Glutamatergic neuron (in vitro differentiated cells): ENCODE measurements around the gene SYNE3. TPM values are rescaled to one million over a fixed set of nuclear protein-coding genes. Genes with fewer than 3 reads are reported as not detected.

Experiments used
- DNase-seq: peaks from one replicate; pipeline ENCODE4 v3.0.0; 2022
- H3K27ac Mint-ChIP-seq: one replicate; pipeline ENCODE4 v1.8.0; 2020; ENCODE audit warnings: mild to moderate bottlenecking, mixed read lengths, inconsistent platforms; ENCODE audit not compliant: unreplicated experiment
- H3K27me3 Mint-ChIP-seq: one replicate; pipeline ENCODE4 v1.8.0; 2020; ENCODE audit warnings: mild to moderate bottlenecking, moderate library complexity, mixed read lengths, inconsistent platforms; ENCODE audit not compliant: unreplicated experiment
- H3K36me3 Mint-ChIP-seq: one replicate; pipeline ENCODE4 v1.8.0; 2020; ENCODE audit warnings: mild to moderate bottlenecking, mixed read lengths, inconsistent platforms; ENCODE audit not compliant: unreplicated experiment
- H3K4me1 Mint-ChIP-seq: one replicate; pipeline ENCODE4 v1.8.0; 2020; ENCODE audit warnings: mild to moderate bottlenecking, low read depth, mixed read lengths, inconsistent platforms; ENCODE audit not compliant: unreplicated experiment
- H3K4me3 Mint-ChIP-seq: one replicate; pipeline ENCODE4 v1.8.0; 2020; ENCODE audit warnings: mild to moderate bottlenecking, mixed read lengths, inconsistent platforms; ENCODE audit not compliant: unreplicated experiment
- H3K9me3 Mint-ChIP-seq: one replicate; pipeline ENCODE4 v1.8.0; 2020; ENCODE audit warnings: mild to moderate bottlenecking, moderate library complexity, mixed read lengths, inconsistent platforms; ENCODE audit not compliant: unreplicated experiment
- total RNA-seq: library from RNA; stranded (reverse); fragmentation: NEBNext Ultra II Directional; extraction: Animal tissue kit (Norgen Biotek cat#: 25700); gene quantifications from one replicate; pipeline ENCODE4 v1.2.1, GENCODE V29; 2021; ENCODE audit not compliant: unreplicated experiment
- TF ChIP-seq, protein P1 (sequence below): fragments of 200-600 bp; sonication (generic); IDR thresholded peaks from one replicate; pipeline ENCODE4 v1.5.0; 2021; ENCODE audit not compliant: partially characterized antibody, unreplicated experiment

SYNE3 gene
- total RNA-seq, 1 donor from 2014 or later, result 7.1 TPM

DNA sequence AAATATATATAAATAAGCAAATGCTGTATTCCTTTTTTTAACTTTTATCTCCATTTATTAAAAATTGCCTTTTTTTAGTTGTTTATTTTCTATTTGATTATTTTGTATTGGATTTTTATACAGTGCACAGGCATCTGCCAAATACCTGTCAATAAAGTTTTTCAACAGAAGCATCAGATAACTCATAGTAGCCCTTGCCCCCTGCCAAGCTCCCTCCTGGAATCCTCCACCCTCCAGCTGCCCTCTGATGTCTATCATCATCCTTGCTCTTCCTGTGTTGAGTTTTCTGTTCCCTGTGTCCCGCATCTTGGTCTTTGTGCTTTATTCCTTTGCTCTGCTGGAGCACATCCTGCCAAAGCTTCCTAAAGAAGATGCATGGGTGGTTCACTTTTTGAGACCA lies 35.0 kb upstream of the SYNE3 start:
- Mint-ChIP-seq H3K36me3 (no peaks in the 10 kb centered on the region), H3K27me3 (no peaks in the 10 kb centered on the region), H3K9me3 (peaks cover 1% of the 10 kb centered on the region), H3K4me3 (no peak overlapping the region), H3K27ac (no peak overlapping the region), H3K4me1 (no peaks in the 10 kb centered on the region)
- no peak for DNase-seq
- TF ChIP-seq, protein P1, sequence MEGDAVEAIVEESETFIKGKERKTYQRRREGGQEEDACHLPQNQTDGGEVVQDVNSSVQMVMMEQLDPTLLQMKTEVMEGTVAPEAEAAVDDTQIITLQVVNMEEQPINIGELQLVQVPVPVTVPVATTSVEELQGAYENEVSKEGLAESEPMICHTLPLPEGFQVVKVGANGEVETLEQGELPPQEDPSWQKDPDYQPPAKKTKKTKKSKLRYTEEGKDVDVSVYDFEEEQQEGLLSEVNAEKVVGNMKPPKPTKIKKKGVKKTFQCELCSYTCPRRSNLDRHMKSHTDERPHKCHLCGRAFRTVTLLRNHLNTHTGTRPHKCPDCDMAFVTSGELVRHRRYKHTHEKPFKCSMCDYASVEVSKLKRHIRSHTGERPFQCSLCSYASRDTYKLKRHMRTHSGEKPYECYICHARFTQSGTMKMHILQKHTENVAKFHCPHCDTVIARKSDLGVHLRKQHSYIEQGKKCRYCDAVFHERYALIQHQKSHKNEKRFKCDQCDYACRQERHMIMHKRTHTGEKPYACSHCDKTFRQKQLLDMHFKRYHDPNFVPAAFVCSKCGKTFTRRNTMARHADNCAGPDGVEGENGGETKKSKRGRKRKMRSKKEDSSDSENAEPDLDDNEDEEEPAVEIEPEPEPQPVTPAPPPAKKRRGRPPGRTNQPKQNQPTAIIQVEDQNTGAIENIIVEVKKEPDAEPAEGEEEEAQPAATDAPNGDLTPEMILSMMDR, result no peak

DNA sequence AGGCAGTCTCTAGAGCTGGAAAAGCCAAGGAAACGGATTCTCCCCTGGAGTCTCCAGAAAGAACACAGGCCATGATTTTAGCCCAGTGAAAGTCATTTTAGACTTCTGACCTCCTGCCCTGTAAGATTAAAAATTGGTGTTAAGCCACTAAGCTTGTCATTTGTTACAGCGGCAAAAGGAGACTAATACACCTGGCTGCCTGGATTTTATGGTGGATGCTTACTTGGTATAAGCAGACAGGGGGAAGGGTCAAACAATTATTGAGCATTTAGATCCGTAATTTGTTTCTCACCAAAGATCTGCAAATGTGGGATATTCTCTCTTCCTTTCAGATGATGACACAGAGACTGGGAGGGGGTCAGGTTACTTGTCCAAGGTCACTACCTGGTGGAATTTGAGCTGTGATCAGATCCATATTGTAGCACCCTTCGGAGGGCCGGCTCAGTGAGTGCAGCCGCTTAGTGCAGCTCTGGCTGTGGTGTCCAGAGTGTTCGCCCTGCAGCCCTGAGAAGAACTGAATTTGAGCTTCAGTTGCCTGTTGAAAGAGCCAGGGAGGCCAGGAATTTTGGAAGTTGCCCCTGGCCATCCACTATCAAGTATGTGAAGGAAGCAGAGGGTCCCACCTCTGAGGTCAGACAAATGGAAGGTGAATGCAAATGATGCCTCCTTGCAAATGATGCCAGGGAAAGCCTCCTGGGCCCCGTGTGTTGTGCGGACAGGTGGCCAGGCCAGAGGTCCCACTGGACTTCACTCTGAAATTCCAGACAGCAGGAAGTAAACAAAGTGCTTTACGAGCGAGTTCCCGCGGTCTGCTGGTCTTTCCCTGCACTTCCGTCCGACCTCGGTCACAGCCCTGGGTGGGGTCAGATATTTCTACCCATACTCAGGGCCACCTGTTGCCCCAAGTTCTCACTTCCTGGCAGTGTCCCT lies 33.5 kb upstream of the SYNE3 start:
- Mint-ChIP-seq H3K4me1 (peaks cover 4% of the 10 kb centered on the region), H3K27ac (no peak overlapping the region), H3K36me3 (no peaks in the 10 kb centered on the region), H3K27me3 (no peaks in the 10 kb centered on the region), H3K9me3 (no peaks in the 10 kb centered on the region), H3K4me3 (no peak overlapping the region)
- TF ChIP-seq, protein P1, result no peak
- no peak for DNase-seq

GRCh38 chr14:95548328-95548929 lies 32.0 kb upstream of the SYNE3 start:
- H3K27ac Mint-ChIP-seq, result no peak overlapping the region
- peaks cover 7% of the 10 kb centered on the region for H3K4me1 Mint-ChIP-seq
- no peaks in the 10 kb centered on the region for H3K27me3 Mint-ChIP-seq
- no peaks in the 10 kb centered on the region for H3K9me3 Mint-ChIP-seq
- TF ChIP-seq, protein P1, result no peak
- no peak for DNase-seq
- H3K4me3 Mint-ChIP-seq, result no peak overlapping the region
- no peaks in the 10 kb centered on the region for H3K36me3 Mint-ChIP-seq

DNA sequence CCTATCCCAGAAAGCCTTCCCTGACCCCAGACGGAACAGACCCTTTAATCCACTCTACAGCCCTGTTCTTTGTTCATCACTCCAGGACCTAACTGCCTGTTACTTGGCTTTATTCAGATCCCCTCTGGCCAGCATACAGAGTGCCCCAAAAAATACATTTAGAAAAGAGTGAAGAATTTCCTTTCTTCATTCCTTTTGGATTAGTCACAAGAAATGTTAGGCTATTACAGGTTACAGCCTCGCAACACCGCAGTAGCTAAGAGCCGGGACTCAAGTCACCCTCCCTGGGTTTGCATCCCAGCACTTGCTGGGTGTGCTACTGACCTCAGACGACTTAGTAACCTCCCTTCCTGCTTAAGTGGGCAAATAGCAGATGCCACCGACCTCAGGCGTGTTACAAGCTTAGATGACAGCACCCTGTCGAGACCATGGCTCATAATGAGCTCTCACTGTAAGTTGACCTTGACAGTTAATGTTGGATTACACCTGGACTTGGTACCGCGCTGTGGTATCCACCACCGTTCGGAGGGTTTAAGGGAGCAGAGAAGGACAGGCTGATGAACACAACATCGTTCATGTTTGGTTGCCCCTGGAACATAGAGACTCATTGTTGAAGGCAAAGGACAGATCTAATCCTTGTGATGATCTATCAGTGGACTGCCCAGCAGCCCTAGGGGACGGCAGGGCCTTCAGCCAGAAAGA lies 31.3 kb upstream of the SYNE3 start:
- Mint-ChIP-seq H3K27me3 (no peaks in the 10 kb centered on the region), H3K36me3 (no peaks in the 10 kb centered on the region), H3K4me3 (no peak overlapping the region), H3K27ac (no peak overlapping the region), H3K4me1 (peaks cover 7% of the 10 kb centered on the region), H3K9me3 (no peaks in the 10 kb centered on the region)
- no peak for DNase-seq
- TF ChIP-seq, protein P1, result no peak
